Liver (tissue), 3 donors: Measurements from ENCODE around the gene SHANK2.

Experiments used
- FOXA1 ChIP-seq: IDR thresholded peaks from 2 replicates; pipeline ENCODE4 v1.6.1; 2016; ENCODE audit warnings: antibody characterized with exemption
- SP1 ChIP-seq: IDR thresholded peaks from 2 replicates; pipeline ENCODE4 v1.6.1; 2018; ENCODE audit warnings: antibody characterized with exemption, mild to moderate bottlenecking
- TF ChIP-seq, protein P1 (sequence below): fragments of 150-350 bp; IDR thresholded peaks from 2 replicates; pipeline ENCODE4 v1.5.1; 2017; ENCODE audit warnings: improper control_type of control experiment, low read depth, low read length; ENCODE audit not compliant: missing input control
- TF ChIP-seq, protein P2 (sequence below): IDR thresholded peaks from 2 replicates; pipeline ENCODE4 v1.6.1; 2016; ENCODE audit warnings: antibody characterized with exemption
- donor health status: healthy.
- donor health status: healthy.

GRCh38 chr11:71298761-71299181, 46.4 kb upstream of the SHANK2 start:
- TF ChIP-seq, protein P1, sequence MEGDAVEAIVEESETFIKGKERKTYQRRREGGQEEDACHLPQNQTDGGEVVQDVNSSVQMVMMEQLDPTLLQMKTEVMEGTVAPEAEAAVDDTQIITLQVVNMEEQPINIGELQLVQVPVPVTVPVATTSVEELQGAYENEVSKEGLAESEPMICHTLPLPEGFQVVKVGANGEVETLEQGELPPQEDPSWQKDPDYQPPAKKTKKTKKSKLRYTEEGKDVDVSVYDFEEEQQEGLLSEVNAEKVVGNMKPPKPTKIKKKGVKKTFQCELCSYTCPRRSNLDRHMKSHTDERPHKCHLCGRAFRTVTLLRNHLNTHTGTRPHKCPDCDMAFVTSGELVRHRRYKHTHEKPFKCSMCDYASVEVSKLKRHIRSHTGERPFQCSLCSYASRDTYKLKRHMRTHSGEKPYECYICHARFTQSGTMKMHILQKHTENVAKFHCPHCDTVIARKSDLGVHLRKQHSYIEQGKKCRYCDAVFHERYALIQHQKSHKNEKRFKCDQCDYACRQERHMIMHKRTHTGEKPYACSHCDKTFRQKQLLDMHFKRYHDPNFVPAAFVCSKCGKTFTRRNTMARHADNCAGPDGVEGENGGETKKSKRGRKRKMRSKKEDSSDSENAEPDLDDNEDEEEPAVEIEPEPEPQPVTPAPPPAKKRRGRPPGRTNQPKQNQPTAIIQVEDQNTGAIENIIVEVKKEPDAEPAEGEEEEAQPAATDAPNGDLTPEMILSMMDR, result no peak
- TF ChIP-seq SP1 (no peak), FOXA1 (no peak)
- TF ChIP-seq, protein P2, sequence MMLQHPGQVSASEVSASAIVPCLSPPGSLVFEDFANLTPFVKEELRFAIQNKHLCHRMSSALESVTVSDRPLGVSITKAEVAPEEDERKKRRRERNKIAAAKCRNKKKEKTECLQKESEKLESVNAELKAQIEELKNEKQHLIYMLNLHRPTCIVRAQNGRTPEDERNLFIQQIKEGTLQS, result no peak
